H9 (cell line): Measurements from ENCODE around the gene GLRA2. TPM values are rescaled to one million over a fixed set of nuclear protein-coding genes. Genes with fewer than 3 reads are reported as not detected.

ENCODE experiments used
- DNase-seq: peaks from one replicate; pipeline ENCODE4 v3.0.0-alpha.2; 2017
- H2AFZ ChIP-seq: one replicate; pipeline ENCODE4 v1.6.1; 2013; ENCODE audit warnings: mild to moderate bottlenecking, low read length, control low read depth, moderate library complexity
- H2AK5ac ChIP-seq: 2 replicates; pipeline ENCODE4 v1.6.1; 2013; ENCODE audit warnings: low read length, control low read depth, mixed read lengths; ENCODE audit not compliant: insufficient read length
- H2BK120ac ChIP-seq: one replicate; pipeline ENCODE4 v1.6.1; 2013; ENCODE audit warnings: low read depth, mild to moderate bottlenecking, low read length, control low read depth, inconsistent platforms; ENCODE audit not compliant: poor library complexity, severe bottlenecking
- H2BK12ac ChIP-seq: 2 replicates; pipeline ENCODE4 v1.6.1; 2013; ENCODE audit warnings: low read length, control low read depth, mixed read lengths, low read depth; ENCODE audit not compliant: insufficient read length
- H2BK15ac ChIP-seq: 2 replicates; pipeline ENCODE4 v1.6.1; 2013; ENCODE audit warnings: low read depth, low read length, control low read depth
- H2BK20ac ChIP-seq: one replicate; pipeline ENCODE4 v1.6.1; 2013; ENCODE audit warnings: low read depth, mild to moderate bottlenecking, low read length, control low read depth, inconsistent platforms; ENCODE audit not compliant: poor library complexity, severe bottlenecking
- H2BK5ac ChIP-seq: 2 replicates; pipeline ENCODE4 v1.6.1; 2013; ENCODE audit warnings: low read length, control low read depth, mixed read lengths; ENCODE audit not compliant: insufficient read length
- H3K14ac ChIP-seq: 2 replicates; pipeline ENCODE4 v1.6.1; 2013; ENCODE audit warnings: low read length, control low read depth; ENCODE audit not compliant: insufficient read depth
- H3K18ac ChIP-seq: 2 replicates; pipeline ENCODE4 v1.6.1; 2013; ENCODE audit warnings: low read depth, mild to moderate bottlenecking, mixed read lengths, low read length, control low read depth; ENCODE audit not compliant: insufficient read length
- H3K23ac ChIP-seq: 2 replicates; pipeline ENCODE4 v1.6.1; 2013; ENCODE audit warnings: low read length, control low read depth, mixed read lengths, low read depth; ENCODE audit not compliant: insufficient read length
- H3K23me2 ChIP-seq: 2 replicates; pipeline ENCODE4 v1.6.1; 2013; ENCODE audit warnings: low read depth, mild to moderate bottlenecking, mixed read lengths, low read length, control low read depth; ENCODE audit not compliant: insufficient read length, poor library complexity, severe bottlenecking
- H3K27ac ChIP-seq: 2 replicates; pipeline ENCODE4 v1.5.1; 2013; ENCODE audit warnings: low read length, control low read depth, mixed read lengths, low read depth; ENCODE audit not compliant: insufficient read length
- H3K27me3 ChIP-seq: 2 replicates; pipeline ENCODE4 v1.6.1; 2013; ENCODE audit warnings: low read length, control low read depth, inconsistent platforms; ENCODE audit not compliant: insufficient read depth
- H3K4ac ChIP-seq: 2 replicates; pipeline ENCODE4 v1.6.1; 2013; ENCODE audit warnings: low read depth, mild to moderate bottlenecking, control low read depth, inconsistent platforms, low read length, moderate library complexity
- H3K4me1 ChIP-seq: 2 replicates; pipeline ENCODE4 v1.6.1; 2013; ENCODE audit warnings: low read length, control low read depth, inconsistent platforms; ENCODE audit not compliant: insufficient read depth
- H3K4me2 ChIP-seq: 2 replicates; pipeline ENCODE4 v1.6.1; 2013; ENCODE audit warnings: low read length, control low read depth, mixed read lengths; ENCODE audit not compliant: insufficient read length, insufficient read depth
- H3K56ac ChIP-seq: 2 replicates; pipeline ENCODE4 v1.6.1; 2013; ENCODE audit warnings: low read depth, mild to moderate bottlenecking, mixed read lengths, low read length, control low read depth; ENCODE audit not compliant: insufficient read length
- H3K79me1 ChIP-seq: 2 replicates; pipeline ENCODE4 v1.6.1; 2013; ENCODE audit warnings: low read depth, mild to moderate bottlenecking, moderate library complexity, low read length, control low read depth, inconsistent platforms; ENCODE audit not compliant: insufficient read depth, poor library complexity, severe bottlenecking
- H3K79me2 ChIP-seq: 2 replicates; pipeline ENCODE4 v1.6.1; 2013; ENCODE audit warnings: low read length, control low read depth, inconsistent platforms; ENCODE audit not compliant: insufficient read depth
- H3K9ac ChIP-seq: 2 replicates; pipeline ENCODE4 v1.6.1; 2013; ENCODE audit warnings: low read length, control low read depth, mixed read lengths; ENCODE audit not compliant: insufficient read length; ENCODE audit errors: extremely low read depth
- H3K9me3 ChIP-seq: one replicate; pipeline ENCODE4 v1.6.1; 2013; ENCODE audit warnings: low read depth, low read length, inconsistent platforms; ENCODE audit not compliant: control insufficient read depth
- H3T11ph ChIP-seq: one replicate; pipeline ENCODE4 v1.6.1; 2013; ENCODE audit warnings: mild to moderate bottlenecking, low read length, control low read depth, inconsistent platforms
- H4K20me1 ChIP-seq: one replicate; pipeline ENCODE4 v1.6.1; 2013; ENCODE audit not compliant: control insufficient read depth, insufficient read length, insufficient read depth
- H4K5ac ChIP-seq: 2 replicates; pipeline ENCODE4 v1.6.1; 2013; ENCODE audit warnings: low read depth, mild to moderate bottlenecking, mixed read lengths, low read length, control low read depth; ENCODE audit not compliant: insufficient read length
- H4K8ac ChIP-seq: replicated peaks from 2 replicates; pipeline ENCODE4 v1.6.1; 2013; ENCODE audit warnings: low read length, control low read depth, mixed read lengths, low read depth; ENCODE audit not compliant: insufficient read length
- H4K91ac ChIP-seq: 2 replicates; pipeline ENCODE4 v1.6.1; 2013; ENCODE audit warnings: low read depth, mild to moderate bottlenecking, moderate library complexity, mixed read lengths, low read length, control low read depth; ENCODE audit not compliant: insufficient read length
- H3K27ac Mint-ChIP-seq, 3 experiments: 2 replicates in 2 of 3; 3 replicates in 1 of 3; pipeline ENCODE4 v1.8.0; 2020 to 2021; ENCODE audit warnings: mixed read lengths in 3 of 3, mild to moderate bottlenecking in 1 of 3, moderate library complexity in 1 of 3
- H3K27me3 Mint-ChIP-seq: 2 replicates; pipeline ENCODE4 v1.8.0; 2021; ENCODE audit warnings: low read depth, mild to moderate bottlenecking, moderate library complexity, mixed read lengths
- H3K36me3 Mint-ChIP-seq, 3 experiments: 2 replicates in 2 of 3; 3 replicates in 1 of 3; pipeline ENCODE4 v1.8.0; 2020 to 2021; ENCODE audit warnings: low read depth in 3 of 3, mixed read lengths in 3 of 3; ENCODE audit not compliant: insufficient read depth in 1 of 3
- H3K4me1 Mint-ChIP-seq, 2 experiments: 2 replicates each; pipeline ENCODE4 v1.8.0; 2020; ENCODE audit warnings: mixed read lengths in 2 of 2
- H3K4me3 Mint-ChIP-seq, 2 experiments: 2 replicates in 1 of 2; 3 replicates in 1 of 2; pipeline ENCODE4 v1.8.0; 2020 to 2021; ENCODE audit warnings: mild to moderate bottlenecking in 2 of 2, mixed read lengths in 2 of 2, moderate library complexity in 1 of 2
- H3K9me3 Mint-ChIP-seq, 2 experiments: 2 replicates in 1 of 2; 3 replicates in 1 of 2; pipeline ENCODE4 v1.8.0; 2020; ENCODE audit warnings: mild to moderate bottlenecking in 2 of 2, mixed read lengths in 2 of 2, moderate library complexity in 1 of 2
- WGBS: extraction: QIAGEN DNeasy Blood & Tissue Kit; methylation state at CpG from one replicate; pipeline ENCODE4 v1.1.7; 2013; ENCODE audit warnings: missing lambda C conversion rate, low lambda C conversion rate, mixed read lengths; ENCODE audit not compliant: insufficient read length; ENCODE audit errors: extremely low coverage; 5-methylcytosine and 5-hydroxymethylcytosine counted together
- total RNA-seq: library from RNA; stranded (reverse); gene quantifications from 2 replicates; pipeline ENCODE4 v1.2.1, GENCODE V29; 2021
- TF ChIP-seq, protein P1 (sequence below): fragments of 200-600 bp; sonication (generic); conservative IDR thresholded peaks from 3 replicates; pipeline ENCODE4 v1.8.0; 2021; ENCODE audit warnings: antibody characterized with exemption, mild to moderate bottlenecking

The GLRA2 gene
- total RNA-seq, 1 experiment from 2014 or later: not detected

DNA sequence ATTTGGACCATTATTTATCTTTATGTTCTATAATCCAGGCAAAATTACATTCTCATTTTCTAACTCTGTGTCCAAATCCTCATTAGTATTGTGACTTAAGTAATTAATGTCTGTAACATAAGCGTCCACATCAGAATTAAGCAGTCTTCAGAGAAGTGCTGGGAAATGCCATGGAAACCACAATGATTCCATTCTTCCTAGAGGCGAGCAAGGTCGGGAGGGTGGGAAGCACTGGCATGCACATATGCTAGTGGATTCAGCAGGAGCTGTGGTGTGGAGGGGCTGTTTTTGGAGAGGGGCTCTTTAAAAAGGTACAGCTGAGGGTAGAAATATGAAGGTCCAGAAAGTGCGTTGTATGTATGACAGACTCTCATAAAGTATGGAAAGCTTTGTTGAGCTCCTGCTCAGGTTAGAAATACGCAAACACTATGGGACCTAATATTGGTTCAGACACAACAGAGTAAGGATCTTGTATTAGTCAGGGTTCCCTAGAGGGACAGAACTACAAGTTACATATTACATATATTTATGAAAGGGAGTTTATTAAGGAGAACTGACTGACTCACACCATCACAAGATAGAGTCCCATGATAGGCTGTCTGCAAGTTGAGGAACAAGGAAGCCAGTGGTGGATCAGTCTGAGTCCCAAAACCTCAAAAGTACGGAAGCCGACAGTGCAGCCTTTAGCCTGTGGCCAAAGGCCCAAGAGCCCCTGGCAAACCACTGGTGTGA lies 61.5 kb downstream of the GLRA2 start:
- no peaks in the 10 kb centered on the region for H3K79me1 ChIP-seq
- H3K27ac ChIP-seq: no peak overlapping the region
- Mint-ChIP-seq H3K4me3 (no peak overlapping the region), H3K4me1 (no peaks in the 10 kb centered on the region), H3K27me3 (no peaks in the 10 kb centered on the region), H3K27ac (no peak overlapping the region), H3K36me3 (peaks cover 0 to 7% (median 0%) of the 10 kb centered on the region in 3 experiments; a peak in 2 of 7 replicates), H3K9me3 (peaks cover 65 to 68% of the 10 kb centered on the region in 2 experiments)
- no peak overlapping the region for H2BK15ac ChIP-seq
- no peak overlapping the region for H3K4ac ChIP-seq
- H3K9me3 ChIP-seq: peaks cover 5% of the 10 kb centered on the region
- WGBS: no CpG with 5 or more reads among the region's 7 CpGs
- no peaks in the 10 kb centered on the region for H3K4me1 ChIP-seq
- H2AFZ ChIP-seq: no peak overlapping the region
- H3K18ac ChIP-seq: no peak overlapping the region
- no peak overlapping the region for H3K4me2 ChIP-seq
- TF ChIP-seq, protein P1, sequence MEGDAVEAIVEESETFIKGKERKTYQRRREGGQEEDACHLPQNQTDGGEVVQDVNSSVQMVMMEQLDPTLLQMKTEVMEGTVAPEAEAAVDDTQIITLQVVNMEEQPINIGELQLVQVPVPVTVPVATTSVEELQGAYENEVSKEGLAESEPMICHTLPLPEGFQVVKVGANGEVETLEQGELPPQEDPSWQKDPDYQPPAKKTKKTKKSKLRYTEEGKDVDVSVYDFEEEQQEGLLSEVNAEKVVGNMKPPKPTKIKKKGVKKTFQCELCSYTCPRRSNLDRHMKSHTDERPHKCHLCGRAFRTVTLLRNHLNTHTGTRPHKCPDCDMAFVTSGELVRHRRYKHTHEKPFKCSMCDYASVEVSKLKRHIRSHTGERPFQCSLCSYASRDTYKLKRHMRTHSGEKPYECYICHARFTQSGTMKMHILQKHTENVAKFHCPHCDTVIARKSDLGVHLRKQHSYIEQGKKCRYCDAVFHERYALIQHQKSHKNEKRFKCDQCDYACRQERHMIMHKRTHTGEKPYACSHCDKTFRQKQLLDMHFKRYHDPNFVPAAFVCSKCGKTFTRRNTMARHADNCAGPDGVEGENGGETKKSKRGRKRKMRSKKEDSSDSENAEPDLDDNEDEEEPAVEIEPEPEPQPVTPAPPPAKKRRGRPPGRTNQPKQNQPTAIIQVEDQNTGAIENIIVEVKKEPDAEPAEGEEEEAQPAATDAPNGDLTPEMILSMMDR: no peak
- H3K9ac ChIP-seq: no peak overlapping the region
- H3K56ac ChIP-seq: no peak overlapping the region
- H4K91ac ChIP-seq: no peak overlapping the region
- H3K79me2 ChIP-seq: no peaks in the 10 kb centered on the region
- no peaks in the 10 kb centered on the region for H4K20me1 ChIP-seq
- no peak overlapping the region for H4K8ac ChIP-seq
- no peak overlapping the region for H3K14ac ChIP-seq
- H3K27me3 ChIP-seq: no peaks in the 10 kb centered on the region
- H2BK20ac ChIP-seq: no peak overlapping the region
- no peak overlapping the region for H3K23ac ChIP-seq
- H2AK5ac ChIP-seq: no peak overlapping the region
- no peak for DNase-seq
- H3T11ph ChIP-seq: no peak overlapping the region
- H2BK12ac ChIP-seq: no peak overlapping the region
- H2BK120ac ChIP-seq: no peak overlapping the region
- no peaks in the 10 kb centered on the region for H3K23me2 ChIP-seq
- H2BK5ac ChIP-seq: no peak overlapping the region
- no peak overlapping the region for H4K5ac ChIP-seq
